Mesenchymal stem cell (in vitro differentiated cells and primary cell): ENCODE measurements around the gene ACVRL1.

Source experiments
- DNase-seq: peaks from one replicate; pipeline ENCODE4 v3.0.0-alpha.2; 2013
- H2AFZ ChIP-seq: one replicate; pipeline ENCODE4 v1.6.1; 2013; ENCODE audit warnings: low read depth, mild to moderate bottlenecking, control low read depth, inconsistent platforms, low read length, moderate library complexity
- H2AK5ac ChIP-seq: 2 replicates; pipeline ENCODE4 v1.6.1; 2013; ENCODE audit warnings: low read length, moderate library complexity, mild to moderate bottlenecking, inconsistent platforms; ENCODE audit not compliant: severe bottlenecking
- H2BK120ac ChIP-seq: one replicate; pipeline ENCODE4 v1.6.1; 2013; ENCODE audit warnings: low read depth, mild to moderate bottlenecking, inconsistent platforms, low read length, moderate library complexity
- H2BK12ac ChIP-seq, 2 experiments: one replicate each; pipeline ENCODE4 v1.6.1; 2013; ENCODE audit warnings: inconsistent platforms in 2 of 2, low read length in 2 of 2, mild to moderate bottlenecking in 2 of 2, moderate library complexity in 2 of 2, control low read depth in 1 of 2
- H2BK15ac ChIP-seq: one replicate; pipeline ENCODE4 v1.6.1; 2013; ENCODE audit warnings: mild to moderate bottlenecking, low read depth, inconsistent platforms; ENCODE audit not compliant: poor library complexity, severe bottlenecking
- H2BK5ac ChIP-seq: 2 replicates; pipeline ENCODE4 v1.6.1; 2013; ENCODE audit warnings: low read depth, mild to moderate bottlenecking, low read length, control low read depth, inconsistent platforms; ENCODE audit not compliant: poor library complexity, severe bottlenecking
- H3K14ac ChIP-seq, 2 experiments: one replicate each; pipeline ENCODE4 v1.6.1; 2013; ENCODE audit warnings: inconsistent platforms in 2 of 2, low read length in 2 of 2, control low read depth in 1 of 2, mild to moderate bottlenecking in 1 of 2, moderate library complexity in 1 of 2
- H3K18ac ChIP-seq, 2 experiments: one replicate each; pipeline ENCODE4 v1.6.1; 2013; ENCODE audit warnings: inconsistent platforms in 2 of 2, low read length in 2 of 2, control low read depth in 1 of 2, low read depth in 1 of 2, mild to moderate bottlenecking in 1 of 2
- H3K23ac ChIP-seq, 2 experiments: one replicate each; pipeline ENCODE4 v1.6.1; 2013; ENCODE audit warnings: inconsistent platforms in 2 of 2, low read length in 2 of 2, mild to moderate bottlenecking in 2 of 2, moderate library complexity in 2 of 2, control low read depth in 1 of 2
- H3K27ac ChIP-seq: 2 replicates; pipeline ENCODE4 v1.5.1; 2013; ENCODE audit warnings: mild to moderate bottlenecking, moderate library complexity, low read length, control low read depth, inconsistent platforms; ENCODE audit not compliant: poor library complexity, severe bottlenecking
- H3K27me3 ChIP-seq, 2 experiments: 2 replicates each; pipeline versions ENCODE4 v1.6.1 to v1.7.0; 2013; ENCODE audit warnings: low read length in 2 of 2, mild to moderate bottlenecking in 2 of 2, moderate library complexity in 2 of 2, control low read depth in 1 of 2, inconsistent platforms in 1 of 2; ENCODE audit not compliant: control insufficient read depth in 1 of 2, insufficient read depth in 1 of 2
- H3K36me3 ChIP-seq, 2 experiments: 2 replicates each; pipeline versions ENCODE4 v1.6.1 to v1.7.0; 2013; ENCODE audit warnings: low read length in 2 of 2, control low read depth in 1 of 2, inconsistent platforms in 1 of 2, low read depth in 1 of 2, mild to moderate bottlenecking in 1 of 2; ENCODE audit not compliant: insufficient read depth in 2 of 2, control insufficient read depth in 1 of 2
- H3K4ac ChIP-seq, 2 experiments: one replicate each; pipeline ENCODE4 v1.6.1; 2013; ENCODE audit warnings: inconsistent platforms in 2 of 2, low read length in 2 of 2, mild to moderate bottlenecking in 2 of 2, moderate library complexity in 2 of 2, control low read depth in 1 of 2, low read depth in 1 of 2
- H3K4me1 ChIP-seq: 2 replicates; pipeline ENCODE4 v1.6.1; 2013; ENCODE audit warnings: low read depth, low read length, control low read depth; ENCODE audit not compliant: control insufficient read depth, insufficient read depth
- H3K4me2 ChIP-seq: 2 replicates; pipeline ENCODE4 v1.6.1; 2013; ENCODE audit warnings: low read length, mild to moderate bottlenecking, inconsistent platforms; ENCODE audit not compliant: poor library complexity, severe bottlenecking
- H3K4me3 ChIP-seq, 2 experiments: 2 replicates each; pipeline versions ENCODE4 v1.5.1 to v1.7.0; 2013; ENCODE audit warnings: low read length in 2 of 2, mild to moderate bottlenecking in 2 of 2, control low read depth in 1 of 2, low read depth in 1 of 2; ENCODE audit not compliant: insufficient read depth in 1 of 2
- H3K79me1 ChIP-seq: replicated peaks from 2 replicates; pipeline ENCODE4 v1.6.1; 2013; ENCODE audit warnings: mild to moderate bottlenecking, control low read depth, low read length, inconsistent platforms; ENCODE audit not compliant: poor library complexity, severe bottlenecking
- H3K9ac ChIP-seq: 2 replicates; pipeline ENCODE4 v1.7.0; 2013; ENCODE audit warnings: mild to moderate bottlenecking, low read length, moderate library complexity
- H3K9me3 ChIP-seq: 2 replicates; pipeline ENCODE4 v1.7.0; 2013; ENCODE audit warnings: mild to moderate bottlenecking, low read length; ENCODE audit not compliant: control insufficient read depth
- H4K8ac ChIP-seq: one replicate; pipeline ENCODE4 v1.6.1; 2013; ENCODE audit warnings: inconsistent platforms, mild to moderate bottlenecking, low read length, moderate library complexity
- H4K91ac ChIP-seq: one replicate; pipeline ENCODE4 v1.6.1; 2013; ENCODE audit warnings: mild to moderate bottlenecking, low read length, inconsistent platforms
- WGBS: methylation state at CpG from one replicate; pipeline ENCODE4 v1.1.7; 2013; ENCODE audit warnings: mixed read lengths; 5-methylcytosine and 5-hydroxymethylcytosine counted together

The ACVRL1 gene

DNA sequence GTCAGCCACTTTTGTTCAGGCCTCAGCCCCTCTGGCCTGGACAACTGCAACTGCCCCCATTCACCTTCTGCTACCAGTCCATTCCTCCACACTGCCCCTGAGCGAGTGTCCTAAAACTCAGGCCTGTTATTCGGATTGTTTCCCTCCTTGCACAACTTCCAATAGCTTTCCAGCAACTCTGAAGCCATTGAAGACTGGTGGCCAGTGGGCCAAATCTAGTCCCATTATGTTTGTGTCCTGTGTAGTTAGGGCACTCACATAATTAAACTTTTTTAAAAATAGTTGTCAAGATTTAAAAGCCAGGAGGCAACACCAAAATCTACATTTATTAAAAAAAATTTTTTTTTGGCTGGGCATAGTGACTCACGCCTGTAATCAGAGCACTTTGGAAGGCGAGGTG is 41.0 kb upstream of the ACVRL1 start:
- peaks cover 48 to 68% of the 10 kb centered on the region in 2 experiments for H3K27me3 ChIP-seq
- DNase-seq: no peak

DNA sequence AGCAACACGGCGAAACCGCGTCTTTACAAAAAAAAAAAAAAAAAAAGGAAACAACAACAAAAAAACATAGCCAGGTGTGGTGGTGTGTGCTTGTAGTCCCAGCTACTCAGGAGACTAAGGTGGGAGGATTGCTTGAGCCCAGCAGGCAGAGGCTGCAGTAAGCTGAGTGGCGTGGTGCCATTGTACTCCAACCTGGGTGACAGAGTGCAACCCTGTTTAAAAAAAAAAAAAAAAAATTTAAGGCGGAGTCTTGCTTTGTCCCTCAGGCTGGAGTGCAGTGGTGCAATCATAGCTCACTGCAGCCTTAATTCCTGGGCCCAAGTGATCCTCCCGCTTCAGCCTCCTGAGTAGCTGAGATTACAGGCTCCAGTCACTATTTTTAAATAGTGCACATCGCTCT is 40.5 kb upstream of the ACVRL1 start:
- no peak for DNase-seq
- WGBS: 100% methylated on average over 4 of the region's 8 CpGs
- no peak overlapping the region for H3K9ac ChIP-seq
- no peak overlapping the region for H3K4ac ChIP-seq
- H3K27me3 ChIP-seq: peaks cover 49 to 70% of the 10 kb centered on the region in 2 experiments
- no peak overlapping the region for H3K14ac ChIP-seq
- no peak overlapping the region for H2BK15ac ChIP-seq
- no peak overlapping the region for H3K4me2 ChIP-seq
- H3K79me1 ChIP-seq: no peaks in the 10 kb centered on the region
- H3K23ac ChIP-seq: no peak overlapping the region
- H2AK5ac ChIP-seq: no peak overlapping the region
- H2AFZ ChIP-seq: no peak overlapping the region
- no peak overlapping the region for H2BK12ac ChIP-seq
- no peaks in the 10 kb centered on the region for H3K36me3 ChIP-seq
- no peaks in the 10 kb centered on the region for H3K9me3 ChIP-seq
- peaks cover 33% of the 10 kb centered on the region for H3K4me1 ChIP-seq
- H2BK5ac ChIP-seq: no peak overlapping the region
- H4K91ac ChIP-seq: no peak overlapping the region
- no peak overlapping the region for H3K4me3 ChIP-seq
- H4K8ac ChIP-seq: no peak overlapping the region
- no peak overlapping the region for H2BK120ac ChIP-seq
- no peak overlapping the region for H3K18ac ChIP-seq
- no peak overlapping the region for H3K27ac ChIP-seq

More for the DNA sequence above, 41.0 kb upstream of the ACVRL1 start:
- Histone ChIP-seq H4K8ac (no peak overlapping the region), H2BK120ac (no peak overlapping the region), H3K23ac (no peak overlapping the region), H3K79me1 (no peaks in the 10 kb centered on the region), H3K4ac (no peak overlapping the region), H2AFZ (no peak overlapping the region), H3K4me2 (no peak overlapping the region), H3K4me3 (no peak overlapping the region), H3K18ac (no peak overlapping the region), H3K4me1 (peaks cover 33% of the 10 kb centered on the region), H2BK12ac (no peak overlapping the region), H3K9ac (no peak overlapping the region), H3K27ac (no peak overlapping the region), H2AK5ac (no peak overlapping the region), H3K14ac (no peak overlapping the region), H4K91ac (no peak overlapping the region), H2BK15ac (no peak overlapping the region), H3K36me3 (no peaks in the 10 kb centered on the region), H2BK5ac (no peak overlapping the region), H3K9me3 (no peaks in the 10 kb centered on the region)
- WGBS: 90% methylated on average over 4 of the region's 4 CpGs

DNA sequence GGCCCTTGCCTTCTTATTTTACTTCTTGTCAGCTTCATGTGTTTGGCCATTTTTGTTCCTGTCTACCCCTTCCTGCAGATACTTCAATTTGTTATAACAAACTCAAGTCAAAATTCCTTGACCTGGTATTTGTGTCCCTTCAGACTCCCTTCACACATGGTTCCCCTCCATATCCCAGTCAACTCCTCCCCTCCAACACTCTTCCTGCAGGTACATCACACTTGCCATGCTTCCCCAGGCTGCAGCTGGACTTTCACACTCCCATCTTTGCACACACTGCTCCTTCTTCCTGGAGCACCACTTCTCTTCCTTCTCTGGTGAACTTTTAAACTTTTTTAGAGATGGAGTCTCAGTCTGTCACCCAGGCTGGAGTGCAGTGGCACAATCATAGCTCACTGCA is 39.9 kb upstream of the ACVRL1 start:
- Histone ChIP-seq H3K4me2 (no peak overlapping the region), H2BK5ac (no peak overlapping the region), H3K27ac (no peak overlapping the region), H3K23ac (no peak overlapping the region), H3K4ac (no peak overlapping the region), H2AFZ (no peak overlapping the region), H3K4me1 (peaks cover 33% of the 10 kb centered on the region), H3K14ac (no peak overlapping the region), H3K79me1 (no peaks in the 10 kb centered on the region), H3K4me3 (no peak overlapping the region), H2BK12ac (no peak overlapping the region), H3K9me3 (no peaks in the 10 kb centered on the region), H3K27me3 (peaks cover 46 to 65% of the 10 kb centered on the region in 2 experiments), H2BK15ac (no peak overlapping the region), H4K8ac (no peak overlapping the region), H3K9ac (no peak overlapping the region), H3K18ac (no peak overlapping the region), H2AK5ac (no peak overlapping the region), H3K36me3 (no peaks in the 10 kb centered on the region), H2BK120ac (no peak overlapping the region), H4K91ac (no peak overlapping the region)
- DNase-seq: no peak

DNA sequence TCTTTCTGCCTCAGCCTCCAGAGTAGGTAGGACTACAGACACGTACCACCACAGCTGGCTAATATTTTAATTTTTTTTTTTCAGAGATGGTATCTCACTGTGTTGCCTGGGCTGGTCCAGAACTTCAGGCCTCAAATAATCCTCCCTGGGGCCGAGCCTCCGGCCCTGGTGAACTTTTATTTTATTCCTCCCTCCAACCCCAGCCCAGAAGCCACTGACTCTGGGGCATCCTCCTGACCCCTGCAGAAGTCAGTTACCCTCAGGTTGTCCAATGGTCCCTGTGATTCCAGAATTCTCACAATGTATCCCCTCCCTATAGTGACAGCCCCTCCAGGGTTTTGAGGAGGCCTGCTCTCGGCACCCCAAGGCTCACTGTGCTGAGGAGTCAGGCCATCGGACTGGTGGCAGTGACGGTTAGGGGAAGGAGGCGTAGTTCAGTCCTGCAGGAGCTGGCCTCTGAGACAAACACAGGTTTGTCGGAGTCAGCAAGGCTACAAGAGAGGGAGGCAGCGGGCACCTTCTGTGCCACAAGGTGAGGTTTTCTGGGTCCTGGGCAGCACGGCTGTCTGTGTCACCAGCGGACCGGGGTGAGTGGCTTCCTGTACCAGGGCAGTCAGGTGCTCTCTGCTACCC is 39.4 kb upstream of the ACVRL1 start:
- H3K27ac ChIP-seq: no peak overlapping the region
- no peak overlapping the region for H2BK12ac ChIP-seq
- H2AK5ac ChIP-seq: no peak overlapping the region
- no peak overlapping the region for H3K4me3 ChIP-seq
- peaks cover 32% of the 10 kb centered on the region for H3K4me1 ChIP-seq
- no peak overlapping the region for H2BK5ac ChIP-seq
- H2AFZ ChIP-seq: no peak overlapping the region
- 96% methylated on average over 12 of the region's 12 CpGs for WGBS
- H3K4me2 ChIP-seq: no peak overlapping the region
- no peaks in the 10 kb centered on the region for H3K9me3 ChIP-seq
- peak overlapping the region in 1 of 2 experiments; percentile 44 for H3K4ac ChIP-seq
- H3K9ac ChIP-seq: no peak overlapping the region
- H3K23ac ChIP-seq: no peak overlapping the region
- H2BK120ac ChIP-seq: no peak overlapping the region
- H3K14ac ChIP-seq: no peak overlapping the region
- H3K36me3 ChIP-seq: no peaks in the 10 kb centered on the region
- no peak for DNase-seq
- no peak overlapping the region for H3K18ac ChIP-seq
- H4K91ac ChIP-seq: no peak overlapping the region
- no peak overlapping the region for H4K8ac ChIP-seq
- no peak overlapping the region for H2BK15ac ChIP-seq
- H3K27me3 ChIP-seq: peaks cover 49 to 62% of the 10 kb centered on the region in 2 experiments
- no peaks in the 10 kb centered on the region for H3K79me1 ChIP-seq
